VCaP (cell line): ENCODE measurements around the gene TREML1.

ENCODE experiments used
- H3K27ac ChIP-seq: fragments of 450-650 bp; 2 replicates; pipeline ENCODE4 v1.5.1; 2017
- TF ChIP-seq, protein P1 (sequence below): fragments of 450-650 bp; conservative IDR thresholded peaks from 2 replicates; pipeline ENCODE4 v1.5.1; 2017; ENCODE audit warnings: mild to moderate bottlenecking, moderate library complexity

TREML1 gene

DNA sequence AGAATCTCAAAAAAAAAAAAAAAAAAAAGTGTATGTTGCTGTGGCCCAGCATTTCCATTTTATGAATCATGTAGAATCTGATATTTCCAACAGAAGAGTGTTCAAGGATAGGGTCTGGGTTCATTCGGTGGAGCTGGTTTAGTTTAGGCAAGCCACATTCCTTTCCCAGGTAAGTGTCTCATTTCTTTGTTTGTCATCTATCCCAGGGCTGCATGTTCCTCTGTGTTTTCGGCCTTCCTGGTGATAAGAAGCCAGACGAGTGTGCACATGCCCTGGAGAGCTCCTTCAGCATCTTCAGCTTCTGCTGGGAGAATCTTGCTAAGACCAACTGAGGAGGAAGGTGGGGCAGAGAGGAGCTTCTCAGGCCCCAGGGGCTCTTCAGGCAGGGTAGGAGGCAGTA lies 43.1 kb downstream of the TREML1 start:
- TF ChIP-seq, protein P1, sequence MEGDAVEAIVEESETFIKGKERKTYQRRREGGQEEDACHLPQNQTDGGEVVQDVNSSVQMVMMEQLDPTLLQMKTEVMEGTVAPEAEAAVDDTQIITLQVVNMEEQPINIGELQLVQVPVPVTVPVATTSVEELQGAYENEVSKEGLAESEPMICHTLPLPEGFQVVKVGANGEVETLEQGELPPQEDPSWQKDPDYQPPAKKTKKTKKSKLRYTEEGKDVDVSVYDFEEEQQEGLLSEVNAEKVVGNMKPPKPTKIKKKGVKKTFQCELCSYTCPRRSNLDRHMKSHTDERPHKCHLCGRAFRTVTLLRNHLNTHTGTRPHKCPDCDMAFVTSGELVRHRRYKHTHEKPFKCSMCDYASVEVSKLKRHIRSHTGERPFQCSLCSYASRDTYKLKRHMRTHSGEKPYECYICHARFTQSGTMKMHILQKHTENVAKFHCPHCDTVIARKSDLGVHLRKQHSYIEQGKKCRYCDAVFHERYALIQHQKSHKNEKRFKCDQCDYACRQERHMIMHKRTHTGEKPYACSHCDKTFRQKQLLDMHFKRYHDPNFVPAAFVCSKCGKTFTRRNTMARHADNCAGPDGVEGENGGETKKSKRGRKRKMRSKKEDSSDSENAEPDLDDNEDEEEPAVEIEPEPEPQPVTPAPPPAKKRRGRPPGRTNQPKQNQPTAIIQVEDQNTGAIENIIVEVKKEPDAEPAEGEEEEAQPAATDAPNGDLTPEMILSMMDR: no peak
- H3K27ac ChIP-seq: peak overlapping the region; percentile 65

DNA sequence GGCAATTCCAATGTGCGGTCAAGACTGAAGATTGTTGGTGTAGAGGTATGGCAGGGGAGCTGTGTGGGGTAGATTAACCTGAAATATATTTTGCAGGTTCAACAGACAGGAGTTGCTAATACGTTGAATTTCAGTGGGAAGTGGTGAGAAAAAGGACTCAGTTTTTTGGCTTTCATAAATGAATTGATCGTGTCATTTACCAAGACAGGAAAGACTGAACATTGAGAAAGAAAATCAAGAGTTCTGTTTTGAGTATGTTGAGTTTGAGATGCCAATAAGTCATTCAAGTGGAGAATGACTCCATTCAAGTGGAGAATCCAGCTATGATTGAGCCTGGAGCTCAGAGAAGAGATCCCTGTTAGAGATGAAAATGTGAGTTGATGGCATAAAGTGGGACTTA lies 50.3 kb downstream of the TREML1 start:
- TF ChIP-seq, protein P1: no peak
- H3K27ac ChIP-seq: no peak overlapping the region

DNA sequence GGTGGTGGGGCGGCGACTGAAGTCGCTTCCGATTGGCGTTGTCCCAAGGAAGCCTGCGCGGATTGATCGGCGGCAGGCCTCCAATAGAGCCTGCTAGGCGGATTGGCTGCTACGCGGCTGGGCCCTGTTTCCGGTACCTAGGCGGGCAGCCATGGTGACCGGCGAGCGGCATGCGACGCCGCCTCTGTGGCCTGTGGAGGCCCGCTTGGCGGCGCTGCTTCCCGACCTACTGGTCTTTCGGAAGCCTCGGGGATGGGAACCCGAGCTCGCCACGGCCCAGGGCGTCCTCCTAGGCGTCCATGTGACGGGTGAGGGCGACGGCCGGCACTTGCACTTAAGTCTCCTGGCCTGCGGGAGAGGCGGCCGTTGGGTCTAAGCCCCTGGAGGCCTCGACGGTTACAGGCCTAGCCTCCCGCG lies 53.3 kb downstream of the TREML1 start:
- TF ChIP-seq, protein P1: no peak
- H3K27ac ChIP-seq: no peak overlapping the region
